Measurements from ENCODE around the gene THRA.
"Not testable (repeated sequence)": the region's sequence is repeated elsewhere in the genome, so short reads cannot be mapped to it uniquely, and the experiment has no call there.

THRA gene

DNA sequence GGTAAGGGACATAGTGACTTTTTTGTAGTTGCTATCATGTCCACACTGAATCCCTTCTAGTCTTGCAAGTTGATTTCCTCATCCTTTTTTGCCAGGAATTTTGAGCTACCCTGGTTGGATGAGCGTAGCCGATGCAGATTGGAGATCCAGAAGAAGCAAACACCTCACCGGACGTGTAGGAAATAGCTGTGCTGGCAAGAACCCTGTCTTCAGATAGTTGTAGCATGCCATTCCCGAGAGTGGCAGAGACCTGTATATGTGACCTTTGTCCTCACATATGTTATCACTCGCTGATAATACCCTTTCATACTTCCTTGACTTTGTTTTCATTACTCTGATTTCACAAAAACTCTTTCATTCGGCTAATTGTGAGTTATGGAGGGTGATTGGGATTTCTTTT, 71.4 kb downstream of the THRA start:
- intact Hi-C loops (cut with DNase I; ENCODE audit: low total_unique reads): no loop called here
- Histone ChIP-seq H3K27ac (peak overlapping the region in 1 of 2 donors; percentile 17), H3K9me3 (no peaks in the 10 kb centered on the region), H3K36me3 (peaks cover 76 to 82% (median 80%) of the 10 kb centered on the region in 3 donors), H3K4me3 (no peak overlapping the region), H3K4me1 (peaks cover 0 to 7% (median 5%) of the 10 kb centered on the region in 4 donors), H3K27me3 (no peaks in the 10 kb centered on the region)
- no peak for DNase-seq
- TF ChIP-seq, protein P1, sequence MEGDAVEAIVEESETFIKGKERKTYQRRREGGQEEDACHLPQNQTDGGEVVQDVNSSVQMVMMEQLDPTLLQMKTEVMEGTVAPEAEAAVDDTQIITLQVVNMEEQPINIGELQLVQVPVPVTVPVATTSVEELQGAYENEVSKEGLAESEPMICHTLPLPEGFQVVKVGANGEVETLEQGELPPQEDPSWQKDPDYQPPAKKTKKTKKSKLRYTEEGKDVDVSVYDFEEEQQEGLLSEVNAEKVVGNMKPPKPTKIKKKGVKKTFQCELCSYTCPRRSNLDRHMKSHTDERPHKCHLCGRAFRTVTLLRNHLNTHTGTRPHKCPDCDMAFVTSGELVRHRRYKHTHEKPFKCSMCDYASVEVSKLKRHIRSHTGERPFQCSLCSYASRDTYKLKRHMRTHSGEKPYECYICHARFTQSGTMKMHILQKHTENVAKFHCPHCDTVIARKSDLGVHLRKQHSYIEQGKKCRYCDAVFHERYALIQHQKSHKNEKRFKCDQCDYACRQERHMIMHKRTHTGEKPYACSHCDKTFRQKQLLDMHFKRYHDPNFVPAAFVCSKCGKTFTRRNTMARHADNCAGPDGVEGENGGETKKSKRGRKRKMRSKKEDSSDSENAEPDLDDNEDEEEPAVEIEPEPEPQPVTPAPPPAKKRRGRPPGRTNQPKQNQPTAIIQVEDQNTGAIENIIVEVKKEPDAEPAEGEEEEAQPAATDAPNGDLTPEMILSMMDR (IDR thresholded peaks at IDR 0.05): no peak

GRCh38 chr17:40135817-40136216, 73.1 kb downstream of the THRA start:
- Histone ChIP-seq H3K4me1 (peaks cover 0 to 13% (median 8%) of the 10 kb centered on the region in 4 donors), H3K27me3 (no peaks in the 10 kb centered on the region), H3K27ac (peak overlapping the region; percentile 20 to 90), H3K36me3 (peaks cover 60 to 65% (median 63%) of the 10 kb centered on the region in 3 donors), H3K4me3 (no peak overlapping the region), H3K9me3 (no peaks in the 10 kb centered on the region)
- intact Hi-C loops (cut with DNase I; ENCODE audit: low total_unique reads): no loop called here
- DNase-seq: no peak
- TF ChIP-seq, protein P1 (IDR thresholded peaks at IDR 0.05): no peak

DNA sequence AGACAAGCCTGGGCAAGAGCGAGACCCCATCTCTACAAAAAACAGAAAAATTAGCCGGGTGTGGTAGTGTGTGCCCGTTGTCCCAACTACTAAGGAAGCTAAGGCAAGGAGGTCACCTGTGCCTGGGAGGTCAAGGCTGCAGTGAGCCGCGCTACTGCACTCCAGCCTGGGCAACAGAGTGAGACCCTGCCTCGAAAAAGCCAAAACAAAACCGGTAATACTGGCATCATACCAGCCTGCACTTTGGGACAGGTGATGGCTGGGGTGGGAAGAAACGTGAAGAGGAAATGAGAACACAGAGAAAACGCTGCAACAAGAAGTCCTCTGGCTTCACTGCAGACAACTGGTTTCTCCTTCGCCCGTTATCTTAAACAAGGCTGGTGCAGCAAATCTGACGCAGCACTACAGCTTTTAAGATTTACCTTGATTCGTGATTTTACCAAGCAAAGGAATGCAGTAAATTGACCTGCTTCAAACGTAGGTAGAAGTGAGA, 76.8 kb downstream of the THRA start:
- intact Hi-C loops (cut with DNase I; ENCODE audit: low total_unique reads): no loop called here
- Histone ChIP-seq H3K36me3 (peaks cover 35 to 53% (median 43%) of the 10 kb centered on the region in 3 donors), H3K9me3 (no peaks in the 10 kb centered on the region), H3K27me3 (no peaks in the 10 kb centered on the region), H3K4me3 (peak overlapping the region; percentile 67 to 90), H3K27ac (peak overlapping the region; percentile 84 to 90), H3K4me1 (peaks cover 0 to 31% (median 24%) of the 10 kb centered on the region in 4 donors)
- DNase-seq: no peak
- TF ChIP-seq, protein P1 (IDR thresholded peaks at IDR 0.05): no peak

GRCh38 chr17:40143166-40143565, 80.4 kb downstream of the THRA start:
- DNase-seq; H3K4me3 ChIP-seq; H3K27me3 ChIP-seq; H3K9me3 ChIP-seq; intact Hi-C loops (cut with DNase I; ENCODE audit: low total_unique reads); H3K27ac ChIP-seq: not testable (repeated sequence)
- peaks cover 10 to 65% (median 14%) of the 10 kb centered on the region in 3 donors for H3K36me3 ChIP-seq
- H3K4me1 ChIP-seq: peaks cover 0 to 48% (median 30%) of the 10 kb centered on the region in 4 donors

Data from tibial artery (tissue), 4 donors.